Keratinocyte (primary cell): ENCODE data around the gene CECR2.

Experiments used
- CTCF ChIP-seq, 3 experiments: IDR thresholded peaks in 1 of 3; conservative IDR thresholded peaks in 1 of 3; optimal IDR thresholded peaks in 1 of 3; 2 replicates in 2 of 3; 3 replicates in 1 of 3; pipeline versions ENCODE3 to v1.5.1; 2011; ENCODE audit warnings: low read length in 3 of 3, mild to moderate bottlenecking in 3 of 3, moderate library complexity in 2 of 3, control low read depth in 1 of 3, inconsistent platforms in 1 of 3; ENCODE audit not compliant: insufficient read depth in 2 of 3; ENCODE audit errors: extremely low read depth in 1 of 3
- EZH2 ChIP-seq: IDR thresholded peaks from one replicate; pipeline ENCODE4 v1.6.1; 2012; ENCODE audit warnings: inconsistent platforms, mild to moderate bottlenecking, low read length, moderate library complexity

GRCh38 chr22:17350292-17350691 lies 19.0 kb upstream of the CECR2 start:
- TF ChIP-seq CTCF (optimal IDR thresholded peaks at IDR 0.05 in 1 of 3, IDR thresholded peaks at IDR 0.05 in 1 of 3, conservative IDR thresholded peaks at IDR 0.05 in 1 of 3; ENCODE audit: extremely low read depth in 1 of 3, insufficient read depth in 2 of 3, low read length in 3 of 3), result no peak
- TF ChIP-seq EZH2, result no peak
